ENCODE results near the gene ARRDC4.

Gene ARRDC4

DNA sequence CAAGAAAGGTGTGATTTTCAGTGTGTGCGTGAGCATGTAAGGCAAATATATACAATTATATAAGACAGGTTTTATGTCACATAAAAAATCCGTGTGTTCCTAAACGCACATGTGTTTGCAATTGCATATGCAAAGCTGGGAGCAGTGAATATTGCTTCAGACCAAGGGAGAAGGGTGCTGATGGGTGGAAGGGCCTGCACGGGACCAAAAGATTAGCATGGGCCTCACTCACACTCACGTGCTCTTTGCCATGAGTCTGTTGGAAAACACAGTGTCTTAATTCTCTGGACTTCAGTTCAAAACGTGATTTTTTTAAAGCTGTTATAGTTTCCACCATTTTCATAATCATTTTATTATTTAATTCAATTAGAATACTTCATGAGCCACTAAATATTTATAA lies 7.2 kb upstream of the ARRDC4 start:
- H3K4me3 Mint-ChIP-seq: no peak overlapping the region
- no peaks in the 10 kb centered on the region for H3K36me3 Mint-ChIP-seq (ENCODE audit: insufficient read depth)
- no peaks in the 10 kb centered on the region for H3K4me1 Mint-ChIP-seq
- H3K27ac Mint-ChIP-seq (ENCODE audit: low read depth): no peak overlapping the region
- ATAC-seq (replicated peaks; ENCODE audit: extremely low read depth, poor library complexity, severe bottlenecking): no peak
- no peaks in the 10 kb centered on the region for H3K27me3 Mint-ChIP-seq
- peaks cover 6% of the 10 kb centered on the region for H3K9me3 Mint-ChIP-seq
- DNase-seq (ENCODE audit: low spot score in 2 of 2): no peak

DNA sequence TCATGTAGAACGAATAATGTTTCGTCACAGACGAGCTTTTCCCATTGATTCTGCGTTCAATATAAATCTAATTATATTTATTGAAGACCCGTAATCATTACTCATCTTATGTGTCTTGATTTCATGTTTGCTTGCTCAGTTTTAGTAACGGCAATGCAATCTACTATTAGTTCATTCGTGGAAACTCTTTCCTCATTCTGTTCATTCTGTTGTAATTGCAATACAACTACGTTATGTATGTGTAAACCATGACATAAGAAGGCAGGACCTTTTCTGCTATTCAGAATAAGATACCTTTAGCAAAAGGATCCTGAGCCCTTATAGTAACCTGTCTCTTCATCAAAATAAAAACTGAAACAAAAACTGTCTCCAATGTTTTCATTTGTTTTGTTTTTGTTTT lies 6.8 kb upstream of the ARRDC4 start:
- Mint-ChIP-seq H3K27me3 (no peaks in the 10 kb centered on the region), H3K4me1 (no peaks in the 10 kb centered on the region), H3K27ac (ENCODE audit: low read depth) (no peak overlapping the region), H3K9me3 (peaks cover 6% of the 10 kb centered on the region), H3K36me3 (ENCODE audit: insufficient read depth) (no peaks in the 10 kb centered on the region), H3K4me3 (no peak overlapping the region)
- ATAC-seq (replicated peaks; ENCODE audit: extremely low read depth, poor library complexity, severe bottlenecking): no peak
- no peak for DNase-seq (ENCODE audit: low spot score in 2 of 2)

DNA sequence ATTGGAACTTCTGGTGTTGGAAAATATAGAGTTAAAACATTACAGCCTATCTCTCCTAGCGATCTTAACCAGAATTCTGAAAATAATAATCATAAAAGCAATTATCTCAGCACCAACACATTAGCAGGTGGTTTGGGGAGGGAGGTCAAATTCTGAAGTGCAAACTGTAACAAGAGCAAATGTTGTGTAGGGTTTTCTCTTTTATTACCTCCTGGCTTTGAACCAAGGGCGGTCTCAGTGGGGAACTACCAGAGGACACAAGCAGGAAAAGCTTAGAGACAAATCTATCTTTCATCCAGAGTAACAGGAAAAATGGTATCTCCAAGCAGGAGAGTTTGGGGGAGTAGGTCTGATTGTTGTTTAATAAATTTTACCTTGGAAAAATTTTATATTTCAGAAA lies 5.5 kb upstream of the ARRDC4 start:
- H3K4me3 Mint-ChIP-seq: no peak overlapping the region
- ATAC-seq (replicated peaks; ENCODE audit: extremely low read depth, poor library complexity, severe bottlenecking) (no peak), DNase-seq (ENCODE audit: low spot score in 2 of 2) (no peak)
- H3K4me1 Mint-ChIP-seq: no peaks in the 10 kb centered on the region
- H3K9me3 Mint-ChIP-seq: peaks cover 6% of the 10 kb centered on the region
- H3K36me3 Mint-ChIP-seq (ENCODE audit: insufficient read depth): no peaks in the 10 kb centered on the region
- H3K27ac Mint-ChIP-seq (ENCODE audit: low read depth): no peak overlapping the region
- no peaks in the 10 kb centered on the region for H3K27me3 Mint-ChIP-seq

DNA sequence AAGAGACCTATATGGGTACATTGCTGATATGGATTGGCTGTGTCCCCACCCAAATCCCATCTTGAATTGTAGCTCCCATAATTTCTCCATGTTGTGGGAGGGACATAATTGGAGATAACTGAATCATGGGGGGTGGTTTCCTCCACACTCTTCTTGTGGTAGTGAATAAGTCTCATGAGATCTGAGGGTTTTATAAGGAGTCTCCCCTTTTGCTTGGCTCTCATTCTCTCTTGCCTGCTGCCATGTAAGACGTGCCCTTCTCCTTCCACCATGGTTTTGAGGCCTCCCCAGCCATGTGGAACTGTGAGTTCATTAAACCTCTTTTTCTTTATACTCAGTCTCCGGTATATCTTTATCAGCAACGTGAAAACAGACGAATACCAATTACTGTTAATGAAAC lies 5.0 kb upstream of the ARRDC4 start:
- DNase-seq (ENCODE audit: low spot score in 2 of 2): no peak
- no peak overlapping the region for H3K4me3 Mint-ChIP-seq
- ATAC-seq (replicated peaks; ENCODE audit: extremely low read depth, poor library complexity, severe bottlenecking): no peak
- peaks cover 6% of the 10 kb centered on the region for H3K9me3 Mint-ChIP-seq
- peaks cover 2% of the 10 kb centered on the region for H3K36me3 Mint-ChIP-seq (ENCODE audit: insufficient read depth)
- H3K4me1 Mint-ChIP-seq: no peaks in the 10 kb centered on the region
- no peak overlapping the region for H3K27ac Mint-ChIP-seq (ENCODE audit: low read depth)
- no peaks in the 10 kb centered on the region for H3K27me3 Mint-ChIP-seq

DNA sequence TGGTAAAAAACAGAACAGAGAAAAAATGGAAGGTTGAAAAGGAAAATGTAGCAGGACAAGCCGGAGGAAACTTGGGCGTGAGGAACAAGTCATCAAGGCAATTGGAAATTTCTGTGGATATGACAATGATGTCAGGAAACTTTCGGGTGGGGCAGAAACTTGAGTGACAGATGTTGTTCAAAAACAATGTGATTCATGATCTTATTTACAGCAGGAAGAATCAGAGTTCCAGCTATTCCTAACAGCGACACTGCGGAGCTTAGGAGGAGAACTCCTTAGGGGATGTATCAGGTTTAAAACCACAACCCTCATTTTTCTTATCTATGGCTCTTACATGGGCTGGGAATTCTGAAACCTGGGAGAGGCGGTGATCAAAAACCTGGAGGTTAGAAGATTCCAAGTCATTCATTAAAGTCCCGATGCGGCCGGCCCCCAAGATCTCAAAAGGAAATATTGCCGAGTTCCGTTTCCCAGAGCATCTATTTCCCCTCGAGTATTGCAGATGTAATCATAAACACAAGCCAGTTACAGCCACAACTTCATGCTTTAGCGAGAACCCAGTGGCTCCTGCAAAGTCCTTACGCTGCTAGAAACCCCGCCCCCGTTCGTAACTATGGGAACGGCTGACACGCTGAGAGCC lies 659 bp upstream of the ARRDC4 start:
- Mint-ChIP-seq H3K9me3 (peaks cover 6% of the 10 kb centered on the region), H3K27me3 (no peaks in the 10 kb centered on the region), H3K4me1 (no peaks in the 10 kb centered on the region), H3K27ac (ENCODE audit: low read depth) (peak overlapping the region; percentile 57), H3K36me3 (ENCODE audit: insufficient read depth) (peaks cover 2% of the 10 kb centered on the region), H3K4me3 (peak overlapping the region; percentile 69)
- ATAC-seq (replicated peaks; ENCODE audit: extremely low read depth, poor library complexity, severe bottlenecking) (no peak), DNase-seq (ENCODE audit: low spot score in 2 of 2) (no peak)

DNA sequence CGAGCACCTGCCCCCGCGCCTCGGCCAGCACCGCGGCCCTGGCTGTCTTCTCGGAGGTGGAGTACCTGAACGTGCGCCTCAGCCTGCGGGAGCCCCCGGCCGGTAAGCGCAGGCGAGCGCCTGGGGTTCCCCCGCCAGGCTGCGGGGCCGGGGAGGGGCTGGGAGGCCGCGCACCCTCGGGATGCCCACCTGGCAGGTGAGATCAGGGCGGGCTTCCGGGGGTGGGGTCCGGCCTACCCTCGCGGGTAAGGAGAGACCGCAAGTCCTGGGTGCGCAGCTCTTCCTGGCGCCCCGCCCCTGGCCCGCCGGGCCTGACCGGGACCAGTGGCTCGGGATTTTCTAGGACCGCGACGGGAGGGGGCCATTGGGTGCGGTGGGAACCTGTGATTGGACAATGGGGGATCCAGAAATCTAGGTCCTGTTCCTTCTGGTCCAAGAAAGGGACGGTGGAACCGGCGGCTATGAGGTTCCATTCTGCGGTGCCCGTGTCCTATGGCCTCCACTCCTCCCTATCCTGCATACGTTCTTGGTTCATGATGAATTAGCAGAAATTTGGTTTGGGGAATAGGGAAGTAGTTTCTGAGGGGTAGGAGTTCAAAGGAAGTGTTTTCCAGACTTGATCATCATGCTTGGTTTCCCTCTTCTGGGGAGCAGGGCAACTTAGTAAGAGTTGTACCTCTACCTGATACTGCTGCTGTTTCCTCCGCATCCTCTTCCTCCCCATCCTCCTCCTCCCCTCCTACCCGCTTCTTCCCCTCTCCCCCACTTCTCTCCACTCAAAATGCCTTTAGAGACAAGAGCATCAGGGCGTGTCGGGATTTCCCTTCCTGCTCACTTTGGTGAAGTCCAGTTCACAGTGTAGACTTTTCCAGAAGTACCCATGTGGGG lies 808 bp downstream of the ARRDC4 start:
- ATAC-seq (replicated peaks; ENCODE audit: extremely low read depth, poor library complexity, severe bottlenecking) (no peak), DNase-seq (ENCODE audit: low spot score in 2 of 2) (no peak)
- H3K27ac Mint-ChIP-seq (ENCODE audit: low read depth): no peak overlapping the region
- peaks cover 2% of the 10 kb centered on the region for H3K36me3 Mint-ChIP-seq (ENCODE audit: insufficient read depth)
- no peaks in the 10 kb centered on the region for H3K9me3 Mint-ChIP-seq
- peak overlapping the region; percentile 49 for H3K4me3 Mint-ChIP-seq
- H3K27me3 Mint-ChIP-seq: no peaks in the 10 kb centered on the region
- no peaks in the 10 kb centered on the region for H3K4me1 Mint-ChIP-seq

DNA sequence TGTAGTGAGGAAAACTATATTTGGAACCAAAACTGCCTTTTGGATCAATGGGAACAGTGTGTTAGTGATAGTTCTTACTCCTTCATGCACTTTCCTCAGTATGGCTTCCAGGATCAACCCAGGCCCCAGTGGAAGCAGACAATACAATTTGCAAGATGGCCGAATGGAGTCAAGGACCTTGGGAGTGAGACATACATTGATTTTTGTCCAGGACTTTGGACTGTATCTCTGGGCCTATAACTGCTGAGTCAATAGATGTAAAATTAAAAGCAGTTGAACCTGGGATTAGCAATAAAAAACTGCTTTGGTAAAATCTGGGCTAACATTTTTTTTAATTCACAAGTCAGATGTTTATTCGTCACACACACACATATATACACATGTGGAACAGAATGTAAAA lies 1.8 kb downstream of the ARRDC4 start:
- no peaks in the 10 kb centered on the region for H3K4me1 Mint-ChIP-seq
- H3K9me3 Mint-ChIP-seq: no peaks in the 10 kb centered on the region
- H3K27ac Mint-ChIP-seq (ENCODE audit: low read depth): no peak overlapping the region
- ATAC-seq (replicated peaks; ENCODE audit: extremely low read depth, poor library complexity, severe bottlenecking) (no peak), DNase-seq (ENCODE audit: low spot score in 2 of 2) (no peak)
- H3K27me3 Mint-ChIP-seq: no peaks in the 10 kb centered on the region
- peaks cover 2% of the 10 kb centered on the region for H3K36me3 Mint-ChIP-seq (ENCODE audit: insufficient read depth)
- no peak overlapping the region for H3K4me3 Mint-ChIP-seq

DNA sequence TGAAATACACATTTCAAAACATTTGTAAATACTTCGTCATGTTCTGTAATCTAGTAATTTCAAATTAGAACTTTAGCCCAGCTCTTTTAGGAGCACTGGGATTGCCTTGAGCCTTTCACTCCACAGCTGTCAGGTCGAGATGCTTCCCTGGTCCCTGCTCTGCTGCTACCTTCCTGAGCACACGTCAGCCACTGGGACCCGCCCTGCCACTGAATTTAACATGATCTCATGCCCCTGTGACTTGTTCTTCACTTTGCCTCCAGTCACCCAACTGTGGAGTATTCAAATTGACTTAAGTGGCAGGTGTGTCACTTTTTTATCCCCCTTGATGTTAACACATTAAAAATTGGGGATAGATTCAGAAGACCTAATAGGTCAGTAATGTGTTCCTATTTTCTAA lies 3.3 kb downstream of the ARRDC4 start:
- DNase-seq (ENCODE audit: low spot score in 2 of 2) (no peak), ATAC-seq (replicated peaks; ENCODE audit: extremely low read depth, poor library complexity, severe bottlenecking) (no peak)
- no peaks in the 10 kb centered on the region for H3K4me1 Mint-ChIP-seq

DNA sequence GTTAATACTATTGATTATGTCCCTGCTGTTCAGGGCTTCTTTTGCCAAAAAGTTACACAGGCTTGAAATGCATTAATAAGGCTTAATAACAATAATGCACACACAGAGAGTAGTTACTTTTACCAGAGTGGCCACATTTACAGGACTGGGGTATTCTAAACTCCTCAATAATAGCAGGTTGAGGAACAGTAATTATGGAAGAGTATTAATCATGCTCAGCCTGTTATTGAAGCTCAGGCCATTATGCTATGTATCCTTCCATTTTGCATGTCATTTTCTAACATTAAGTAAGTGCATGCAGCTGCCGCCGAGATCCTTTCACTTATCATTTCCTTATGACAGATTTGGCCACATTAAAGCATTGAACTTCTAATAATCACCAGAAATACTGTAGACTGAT lies 5.7 kb downstream of the ARRDC4 start:
- DNase-seq (ENCODE audit: low spot score in 2 of 2) (no peak), ATAC-seq (replicated peaks; ENCODE audit: extremely low read depth, poor library complexity, severe bottlenecking) (no peak)
- H3K4me1 Mint-ChIP-seq: no peaks in the 10 kb centered on the region
- H3K27ac Mint-ChIP-seq (ENCODE audit: low read depth): no peak overlapping the region
- H3K4me3 Mint-ChIP-seq: no peak overlapping the region
- no peaks in the 10 kb centered on the region for H3K36me3 Mint-ChIP-seq (ENCODE audit: insufficient read depth)
- peaks cover 2% of the 10 kb centered on the region for H3K9me3 Mint-ChIP-seq
- no peaks in the 10 kb centered on the region for H3K27me3 Mint-ChIP-seq

More for the DNA sequence above, 3.3 kb downstream of the ARRDC4 start:
- H3K9me3 Mint-ChIP-seq: no peaks in the 10 kb centered on the region
- no peaks in the 10 kb centered on the region for H3K27me3 Mint-ChIP-seq
- H3K4me3 Mint-ChIP-seq: no peak overlapping the region
- H3K36me3 Mint-ChIP-seq (ENCODE audit: insufficient read depth): peaks cover 2% of the 10 kb centered on the region
- no peak overlapping the region for H3K27ac Mint-ChIP-seq (ENCODE audit: low read depth)

DNA sequence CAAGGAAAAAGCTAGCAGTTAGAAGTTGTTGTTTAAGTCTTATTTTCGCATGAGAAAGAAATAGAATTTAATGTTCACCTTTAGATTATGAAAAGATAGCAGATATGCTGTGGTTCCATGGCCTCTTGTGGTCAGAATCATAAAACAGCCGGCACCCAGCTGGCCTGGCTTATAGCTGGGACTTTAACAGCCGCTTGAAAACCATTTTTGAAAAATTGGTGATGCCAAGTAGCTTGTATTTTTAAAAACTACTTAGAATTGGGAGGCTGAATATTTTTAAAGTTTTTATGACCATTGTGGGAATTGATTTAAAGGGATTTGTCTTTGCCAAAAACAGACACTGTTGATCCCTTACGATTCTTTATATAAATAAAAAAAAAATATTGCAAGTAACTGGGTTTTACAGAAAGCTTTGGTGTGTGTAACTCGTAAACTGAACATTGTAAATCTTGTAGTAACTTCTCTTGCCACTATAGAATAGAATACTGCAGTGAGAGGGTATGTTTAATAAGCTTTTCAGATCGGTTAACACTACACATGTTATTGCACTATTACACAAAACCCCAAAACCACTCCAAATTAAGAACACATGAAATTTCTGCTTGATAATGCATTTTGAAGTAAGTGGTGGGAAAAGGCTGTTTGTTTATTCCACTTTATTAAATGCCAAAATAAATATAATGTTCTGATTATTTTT lies 6.6 kb downstream of the ARRDC4 start:
- Mint-ChIP-seq H3K36me3 (ENCODE audit: insufficient read depth) (no peaks in the 10 kb centered on the region), H3K27me3 (no peaks in the 10 kb centered on the region), H3K4me3 (no peak overlapping the region), H3K9me3 (peaks cover 5% of the 10 kb centered on the region), H3K27ac (ENCODE audit: low read depth) (no peak overlapping the region), H3K4me1 (no peaks in the 10 kb centered on the region)
- DNase-seq (ENCODE audit: low spot score in 2 of 2): no peak
- ATAC-seq (replicated peaks; ENCODE audit: extremely low read depth, poor library complexity, severe bottlenecking): no peak

DNA sequence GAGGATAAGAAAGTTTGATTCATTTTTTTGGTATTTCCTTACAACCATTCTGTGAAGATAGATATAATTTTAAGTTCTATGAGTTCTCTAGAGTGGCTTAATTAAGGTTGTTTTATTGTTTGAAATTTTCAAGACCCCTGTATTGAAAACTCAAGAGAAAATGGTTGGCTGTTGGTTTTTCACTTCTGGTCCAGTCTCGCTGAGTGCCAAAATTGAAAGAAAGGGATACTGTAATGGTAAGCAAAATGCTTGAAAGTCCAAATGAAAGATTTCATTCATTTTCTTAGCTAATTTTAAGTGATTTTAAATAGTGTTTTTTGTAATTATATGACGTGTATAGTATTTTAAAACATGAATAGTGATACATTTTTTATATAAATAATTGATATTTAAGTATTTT lies 7.4 kb downstream of the ARRDC4 start:
- H3K4me3 Mint-ChIP-seq: no peak overlapping the region
- DNase-seq (ENCODE audit: low spot score in 2 of 2): no peak
- H3K27ac Mint-ChIP-seq (ENCODE audit: low read depth): no peak overlapping the region
- peaks cover 5% of the 10 kb centered on the region for H3K9me3 Mint-ChIP-seq
- no peaks in the 10 kb centered on the region for H3K36me3 Mint-ChIP-seq (ENCODE audit: insufficient read depth)
- ATAC-seq (replicated peaks; ENCODE audit: extremely low read depth, poor library complexity, severe bottlenecking): no peak
- no peaks in the 10 kb centered on the region for H3K4me1 Mint-ChIP-seq
- no peaks in the 10 kb centered on the region for H3K27me3 Mint-ChIP-seq

DNA sequence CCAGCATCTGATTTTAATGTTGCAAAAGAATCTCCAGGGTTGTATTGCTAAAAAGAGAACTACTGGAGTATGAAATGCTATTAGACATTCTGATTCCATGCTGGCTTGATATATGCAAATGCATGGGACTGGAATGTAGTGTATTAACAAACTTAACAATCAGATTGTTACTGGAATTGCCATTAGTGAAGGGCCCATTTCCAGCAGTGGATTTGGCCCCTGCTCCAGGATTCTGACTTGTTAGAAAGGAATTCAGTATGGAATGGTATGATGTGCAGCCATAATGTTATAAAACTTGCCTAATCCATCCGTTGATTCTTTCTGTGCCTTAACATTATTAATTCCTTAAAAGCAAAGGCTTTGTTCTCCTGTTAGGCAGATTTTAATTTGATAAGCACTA lies 7.9 kb downstream of the ARRDC4 start:
- Mint-ChIP-seq H3K27ac (ENCODE audit: low read depth) (no peak overlapping the region), H3K27me3 (no peaks in the 10 kb centered on the region), H3K4me3 (no peak overlapping the region), H3K9me3 (peaks cover 5% of the 10 kb centered on the region), H3K36me3 (ENCODE audit: insufficient read depth) (no peaks in the 10 kb centered on the region), H3K4me1 (no peaks in the 10 kb centered on the region)
- DNase-seq (ENCODE audit: low spot score in 2 of 2): no peak
- no peak for ATAC-seq (replicated peaks; ENCODE audit: extremely low read depth, poor library complexity, severe bottlenecking)

DNA sequence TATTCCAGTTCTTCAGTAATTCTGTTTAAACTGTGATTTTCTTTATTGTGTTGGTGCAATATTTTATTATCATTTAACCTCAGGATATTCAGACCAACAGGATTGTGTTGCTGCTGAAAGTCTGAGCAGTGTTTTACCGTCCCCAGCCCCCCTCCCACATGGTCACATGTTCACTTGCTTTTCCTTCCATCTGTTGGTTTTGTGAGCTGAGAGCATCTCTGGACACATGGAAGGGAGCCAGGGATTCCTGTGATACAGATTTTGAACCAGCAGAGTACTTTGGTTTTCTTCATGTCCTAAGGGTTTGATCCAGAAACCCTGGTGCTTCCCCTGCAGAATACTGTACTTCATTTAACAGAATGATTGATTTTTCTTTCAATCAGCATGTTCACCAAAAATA lies 11.9 kb downstream of the ARRDC4 start:
- H3K4me3 Mint-ChIP-seq: no peak overlapping the region
- H3K36me3 Mint-ChIP-seq (ENCODE audit: insufficient read depth): no peaks in the 10 kb centered on the region
- ATAC-seq (replicated peaks; ENCODE audit: extremely low read depth, poor library complexity, severe bottlenecking) (no peak), DNase-seq (ENCODE audit: low spot score in 2 of 2) (no peak)
- no peaks in the 10 kb centered on the region for H3K4me1 Mint-ChIP-seq
- peaks cover 5% of the 10 kb centered on the region for H3K9me3 Mint-ChIP-seq
- H3K27me3 Mint-ChIP-seq: no peaks in the 10 kb centered on the region
- no peak overlapping the region for H3K27ac Mint-ChIP-seq (ENCODE audit: low read depth)
